Sigmoid colon (tissue), 4 donors: ENCODE measurements around the gene SLC35E1.

Source experiments
- POLR2AphosphoS5 ChIP-seq, 4 donors: sonication (generic); formaldehyde crosslinking; IDR thresholded peaks; one replicate each; pipeline ENCODE4 v1.6.1; 2017; ENCODE audit warnings: antibody characterized with exemption in 4 of 4
- TF ChIP-seq, protein P1 (sequence below), 4 experiments: fragments of 450-650 bp in 3 of 4; fragments of 200-600 bp in 1 of 4; IDR thresholded peaks; one replicate each; pipeline ENCODE4 v1.5.1; 2016 to 2019; ENCODE audit warnings: antibody characterized with exemption in 4 of 4, mild to moderate bottlenecking in 3 of 4, moderate library complexity in 2 of 4

DNA sequence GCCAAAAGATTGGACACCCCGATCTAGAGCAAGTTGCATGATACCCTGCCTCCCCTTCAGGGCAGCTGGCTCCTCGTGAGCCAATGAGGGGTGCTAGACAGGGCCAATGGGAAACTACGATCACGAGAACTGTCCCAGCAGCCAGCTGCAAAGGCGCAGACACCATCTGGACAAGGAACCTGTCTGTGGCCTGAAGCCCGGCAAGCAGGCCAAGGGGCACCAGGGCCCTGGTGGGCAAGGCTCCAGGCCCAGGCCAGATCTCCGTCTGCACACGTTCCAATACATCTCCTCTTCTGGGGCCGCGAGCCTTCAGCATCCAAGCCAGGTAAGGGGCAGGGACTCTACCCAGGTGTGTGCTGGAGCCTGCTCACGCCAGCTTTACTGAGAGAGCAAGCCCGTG lies 35.6 kb upstream of the SLC35E1 start:
- TF ChIP-seq, protein P1, sequence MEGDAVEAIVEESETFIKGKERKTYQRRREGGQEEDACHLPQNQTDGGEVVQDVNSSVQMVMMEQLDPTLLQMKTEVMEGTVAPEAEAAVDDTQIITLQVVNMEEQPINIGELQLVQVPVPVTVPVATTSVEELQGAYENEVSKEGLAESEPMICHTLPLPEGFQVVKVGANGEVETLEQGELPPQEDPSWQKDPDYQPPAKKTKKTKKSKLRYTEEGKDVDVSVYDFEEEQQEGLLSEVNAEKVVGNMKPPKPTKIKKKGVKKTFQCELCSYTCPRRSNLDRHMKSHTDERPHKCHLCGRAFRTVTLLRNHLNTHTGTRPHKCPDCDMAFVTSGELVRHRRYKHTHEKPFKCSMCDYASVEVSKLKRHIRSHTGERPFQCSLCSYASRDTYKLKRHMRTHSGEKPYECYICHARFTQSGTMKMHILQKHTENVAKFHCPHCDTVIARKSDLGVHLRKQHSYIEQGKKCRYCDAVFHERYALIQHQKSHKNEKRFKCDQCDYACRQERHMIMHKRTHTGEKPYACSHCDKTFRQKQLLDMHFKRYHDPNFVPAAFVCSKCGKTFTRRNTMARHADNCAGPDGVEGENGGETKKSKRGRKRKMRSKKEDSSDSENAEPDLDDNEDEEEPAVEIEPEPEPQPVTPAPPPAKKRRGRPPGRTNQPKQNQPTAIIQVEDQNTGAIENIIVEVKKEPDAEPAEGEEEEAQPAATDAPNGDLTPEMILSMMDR (IDR thresholded peaks at IDR 0.05): no peak
- TF ChIP-seq POLR2AphosphoS5 (IDR thresholded peaks at IDR 0.05): no peak
